Left lobe of liver (tissue), 2 donors: Measurements from ENCODE around the gene ANGPTL4. TPM values are rescaled to one million over a fixed set of nuclear protein-coding genes. Genes with fewer than 3 reads are reported as not detected.
"Not testable (repeated sequence)": the region's sequence is repeated elsewhere in the genome, so short reads cannot be mapped to it uniquely, and the experiment has no call there.

Experiments used
- ATAC-seq: fragments of 200-7000 bp; cut with Tn5 transposase; one replicate; pipeline ENCODE4 v1.9.1; 2020; ENCODE audit warnings: mild to moderate bottlenecking, moderate library complexity
- DNase-seq: peaks from one replicate; pipeline ENCODE4 v3.0.0-alpha.2; 2020; ENCODE audit warnings: low spot score
- total RNA-seq: library from RNA; stranded (reverse); gene quantifications from one replicate; pipeline ENCODE4 v1.2.1, GENCODE V29; 2021
- donor health status: DM: no; HTN: no; CAD: no; lungs with moderate emphysema.
- donor health status: DM: no; HTN: yes; CAD: no.

The ANGPTL4 gene
- total RNA-seq, 1 donor from 2014 or later, result 64.2 TPM

DNA sequence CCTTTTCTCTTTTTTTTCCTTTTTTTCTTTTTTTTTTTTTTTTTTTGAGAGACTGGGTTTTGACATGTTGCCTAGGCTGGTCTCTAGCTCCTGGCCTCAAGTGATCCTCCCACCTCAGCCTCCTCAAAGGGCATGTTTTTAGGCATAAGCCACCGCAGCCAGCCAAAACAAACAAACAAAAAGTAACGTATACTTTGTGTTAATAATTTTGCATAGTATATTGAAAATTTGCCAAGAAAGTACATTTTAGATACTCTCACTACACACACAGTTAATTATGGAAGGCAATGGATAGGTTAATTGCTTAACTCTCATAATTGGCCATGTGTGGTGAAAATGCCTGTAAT, 24.6 kb downstream of the ANGPTL4 start:
- ATAC-seq (no peak), DNase-seq (no peak)

DNA sequence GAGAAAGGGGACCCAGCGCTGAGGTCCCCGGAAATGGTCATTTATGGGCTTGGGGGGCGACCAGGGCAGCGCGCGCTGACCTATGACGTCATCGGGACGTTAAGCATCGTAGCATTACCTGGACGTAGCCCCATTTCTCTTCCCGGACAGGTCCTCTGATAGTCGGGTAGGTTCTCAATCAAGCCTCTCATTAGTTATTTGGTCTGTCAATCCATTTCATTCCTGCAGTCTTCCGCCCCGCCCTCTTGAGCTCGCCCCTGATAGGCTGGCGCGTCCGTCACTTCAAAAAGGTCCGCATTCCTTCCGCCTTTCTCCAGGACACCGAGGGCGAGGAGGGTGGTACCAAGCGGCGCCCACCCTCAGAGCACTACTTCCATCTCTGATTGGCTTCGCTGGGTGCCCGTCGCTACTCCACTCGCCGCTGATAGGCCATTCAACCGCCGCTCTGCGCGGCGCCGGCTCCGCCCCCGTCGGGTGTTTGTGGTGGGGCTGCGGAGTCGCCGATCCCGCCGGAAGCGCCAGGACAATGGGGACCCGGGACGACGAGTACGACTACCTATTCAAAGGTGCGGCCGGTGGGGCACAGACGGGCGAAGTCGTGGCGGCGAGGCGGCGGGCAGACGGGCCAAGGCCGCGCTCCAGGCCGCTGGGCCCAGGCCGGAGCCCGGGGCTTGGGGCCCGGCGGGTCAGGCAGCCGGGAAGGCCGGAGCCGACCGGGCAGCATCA, 26.1 kb downstream of the ANGPTL4 start, which contains the start of gene RAB11B:
Gene RAB11B (plus strand): TSS at position 470 of the 726 bp plus-strand sequence. CDS start 57 bp downstream, at position 527.
- DNase-seq (peak; percentile 100), ATAC-seq (peak; percentile 80)

DNA sequence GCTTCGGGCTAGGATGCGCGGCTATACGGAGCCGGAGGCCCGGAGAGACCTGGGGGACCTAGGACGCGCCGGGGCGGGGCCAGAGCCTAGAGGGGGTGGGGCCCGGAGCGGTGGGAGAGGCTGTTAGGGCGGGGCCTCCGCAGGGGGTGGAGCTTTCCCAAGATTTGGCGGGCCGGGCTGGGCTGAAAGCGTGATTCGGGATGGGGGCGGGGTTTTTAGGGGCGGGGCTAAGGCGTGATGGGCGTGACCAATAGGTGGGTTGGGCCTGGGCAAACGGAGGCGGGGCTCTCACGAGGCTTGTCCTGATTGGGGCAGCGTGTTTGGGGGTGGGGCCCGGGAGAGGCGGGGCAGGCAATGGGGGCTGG, 26.6 kb downstream of the ANGPTL4 start:
- ATAC-seq (peak; percentile 80), DNase-seq (peak; percentile 98)

DNA sequence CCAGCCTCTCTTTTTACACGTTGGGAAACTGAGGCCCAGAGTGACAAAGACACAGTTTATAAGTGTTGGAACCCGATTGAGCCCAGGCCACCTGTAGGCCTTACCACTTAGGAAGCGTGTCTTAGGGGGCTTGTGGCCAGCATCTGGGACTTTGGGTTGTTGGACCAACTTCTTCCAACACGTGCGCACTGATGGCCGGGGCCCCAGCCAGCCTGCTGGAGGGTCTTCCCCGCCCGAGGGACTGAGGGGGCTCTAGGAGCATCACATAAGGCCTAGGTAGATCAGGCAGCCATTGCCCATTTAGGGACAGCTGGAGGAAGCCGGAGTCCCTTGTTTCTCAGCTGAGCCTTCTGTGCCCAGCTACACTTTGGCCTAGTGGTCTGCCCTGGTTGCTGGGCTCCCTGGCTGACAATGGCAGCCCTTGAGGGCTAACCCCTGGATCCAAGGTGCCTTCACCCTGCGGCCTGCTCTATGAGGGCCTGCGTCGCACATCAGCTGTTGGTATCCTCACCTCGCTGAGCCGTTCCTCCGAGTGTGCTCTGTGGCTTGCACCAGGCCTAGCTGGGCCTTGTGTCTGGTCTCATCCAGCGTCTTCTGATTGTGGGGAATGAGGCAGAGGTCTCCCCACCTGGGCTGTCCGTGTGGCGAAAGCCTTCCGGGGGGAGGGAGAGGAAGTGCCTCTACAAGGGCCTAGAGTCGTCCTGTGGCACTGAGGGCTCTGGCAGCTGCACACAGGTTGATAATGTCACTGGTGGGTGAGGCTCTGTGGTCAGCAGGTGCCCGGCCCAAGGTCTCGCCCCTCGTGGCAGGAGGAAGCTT, 27.5 kb downstream of the ANGPTL4 start:
- DNase-seq, result no peak
- ATAC-seq, result no peak

DNA sequence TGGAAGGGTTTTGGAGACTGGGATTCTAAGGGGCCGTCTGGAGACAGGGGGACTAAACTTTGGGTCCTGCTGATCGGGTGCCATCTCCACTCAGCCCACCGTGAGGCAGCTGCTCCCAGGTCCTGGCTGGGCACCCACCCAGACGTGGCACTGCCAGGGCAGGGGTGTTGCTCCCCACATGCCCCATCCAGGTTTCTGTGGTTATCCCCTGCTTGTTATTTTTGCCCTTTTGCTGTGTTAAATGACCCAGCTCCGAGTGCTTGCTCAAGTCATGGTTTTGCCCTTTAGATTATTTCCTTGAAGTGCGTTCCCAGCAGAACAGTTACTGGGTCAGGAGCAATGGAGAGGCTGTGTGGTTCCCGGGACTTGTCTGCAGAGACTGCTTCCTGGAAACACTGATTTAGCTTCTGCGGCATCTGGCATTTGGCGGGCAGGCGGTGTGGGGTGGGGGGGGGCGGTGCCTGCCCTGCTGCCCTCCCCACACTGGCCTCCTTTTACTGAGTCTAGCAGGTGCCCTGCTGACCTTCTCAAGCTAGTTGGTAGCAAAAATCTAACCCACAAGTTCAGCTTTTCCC, 28.1 kb downstream of the ANGPTL4 start:
- no peak for DNase-seq
- peak; percentile 1 for ATAC-seq

DNA sequence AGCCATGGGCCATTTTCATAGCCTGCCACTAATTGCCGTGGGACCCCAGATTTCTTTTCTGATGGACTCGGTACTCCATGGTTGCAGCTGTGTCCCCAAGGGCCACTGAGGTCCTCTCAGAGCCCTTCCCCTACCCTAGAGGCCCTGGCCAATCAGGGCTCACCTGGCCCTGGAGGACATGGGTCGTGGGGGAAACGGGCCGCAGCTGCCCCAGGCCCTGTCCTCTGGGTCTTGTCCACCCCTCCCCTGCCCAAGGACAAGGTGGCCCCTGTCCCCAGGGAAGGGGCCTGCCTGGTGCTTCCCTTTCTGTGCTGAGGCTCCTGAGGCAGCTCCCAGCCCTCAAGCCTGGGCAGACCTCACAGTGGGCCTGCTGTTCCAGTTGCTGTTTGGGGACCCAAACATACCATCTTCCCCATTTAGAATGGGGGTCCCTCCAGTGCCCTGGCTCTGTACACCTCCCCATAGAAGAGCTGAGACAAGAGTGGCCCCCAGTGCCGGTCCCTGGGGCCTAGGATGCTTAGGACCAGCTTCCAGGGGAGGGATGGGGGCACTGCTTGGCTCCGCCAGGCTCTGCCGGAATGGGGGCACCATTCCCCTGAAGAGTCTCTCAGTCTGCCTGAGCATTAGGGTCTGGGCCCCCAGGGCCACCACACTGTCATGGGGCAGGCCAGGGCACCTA, 29.4 kb downstream of the ANGPTL4 start:
- ATAC-seq, result no peak
- DNase-seq, result no peak

DNA sequence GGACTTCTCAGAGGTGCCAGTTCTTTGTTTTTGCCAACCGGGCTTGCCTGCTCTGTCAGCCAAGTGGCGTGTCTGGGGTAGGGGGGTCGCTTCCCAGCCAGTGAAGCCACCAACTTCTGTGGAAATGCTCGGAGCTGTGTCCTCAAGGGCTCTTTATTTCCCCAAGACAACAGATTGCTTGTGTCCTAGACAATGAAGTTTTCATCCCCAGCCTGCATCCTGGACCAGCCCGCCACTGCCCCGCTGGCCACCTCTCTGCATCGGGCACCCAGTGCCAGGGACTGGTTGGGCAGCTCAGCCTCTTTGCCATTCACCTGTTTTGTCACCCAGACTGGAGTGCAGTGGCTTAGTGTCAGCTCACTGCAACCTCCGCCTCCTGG, 29.9 kb downstream of the ANGPTL4 start:
- ATAC-seq (no peak), DNase-seq (no peak)

DNA sequence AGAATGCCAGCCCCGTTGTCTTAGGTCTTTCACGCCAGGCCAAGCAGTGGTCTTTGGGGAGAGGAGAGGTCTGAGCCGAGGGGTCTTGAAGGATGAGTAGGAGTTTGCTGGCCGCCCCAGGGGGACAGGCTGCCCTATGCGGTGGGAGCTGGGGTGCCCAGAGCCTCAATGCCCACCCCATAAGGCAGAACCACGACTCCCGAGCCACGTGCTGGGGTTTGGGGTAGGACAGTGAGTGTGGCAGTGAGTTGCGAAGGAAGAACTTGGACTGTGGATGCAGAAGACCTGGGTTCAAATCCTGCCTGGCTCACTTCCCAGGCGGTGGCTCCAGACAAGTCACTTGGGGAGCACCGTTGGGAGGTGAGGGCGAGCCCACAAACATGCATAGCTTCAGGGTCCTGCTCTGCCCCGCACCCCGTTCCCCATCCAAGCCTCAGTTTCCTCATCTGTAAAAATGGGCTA, 31.7 kb downstream of the ANGPTL4 start:
- DNase-seq (no peak), ATAC-seq (no peak)

DNA sequence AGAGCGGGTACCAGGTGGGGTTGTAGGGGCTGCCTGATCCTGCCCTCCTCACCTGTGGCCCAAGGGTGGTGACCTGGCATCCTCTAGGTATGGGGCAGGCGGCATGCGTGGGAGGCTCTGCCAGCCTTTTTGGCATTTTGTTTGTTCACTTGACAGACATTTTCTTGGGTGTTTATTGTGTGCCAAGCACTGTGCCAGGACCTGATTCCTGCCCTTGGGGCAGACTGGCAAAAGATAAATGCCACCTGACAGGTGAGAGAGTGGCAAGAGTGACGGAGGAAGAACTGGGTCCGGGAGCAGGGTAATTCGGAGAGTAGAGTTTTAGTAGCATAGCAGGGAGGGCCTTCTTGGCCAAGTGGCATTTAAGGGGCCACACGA, 32.2 kb downstream of the ANGPTL4 start:
- no peak for DNase-seq
- ATAC-seq, result no peak

DNA sequence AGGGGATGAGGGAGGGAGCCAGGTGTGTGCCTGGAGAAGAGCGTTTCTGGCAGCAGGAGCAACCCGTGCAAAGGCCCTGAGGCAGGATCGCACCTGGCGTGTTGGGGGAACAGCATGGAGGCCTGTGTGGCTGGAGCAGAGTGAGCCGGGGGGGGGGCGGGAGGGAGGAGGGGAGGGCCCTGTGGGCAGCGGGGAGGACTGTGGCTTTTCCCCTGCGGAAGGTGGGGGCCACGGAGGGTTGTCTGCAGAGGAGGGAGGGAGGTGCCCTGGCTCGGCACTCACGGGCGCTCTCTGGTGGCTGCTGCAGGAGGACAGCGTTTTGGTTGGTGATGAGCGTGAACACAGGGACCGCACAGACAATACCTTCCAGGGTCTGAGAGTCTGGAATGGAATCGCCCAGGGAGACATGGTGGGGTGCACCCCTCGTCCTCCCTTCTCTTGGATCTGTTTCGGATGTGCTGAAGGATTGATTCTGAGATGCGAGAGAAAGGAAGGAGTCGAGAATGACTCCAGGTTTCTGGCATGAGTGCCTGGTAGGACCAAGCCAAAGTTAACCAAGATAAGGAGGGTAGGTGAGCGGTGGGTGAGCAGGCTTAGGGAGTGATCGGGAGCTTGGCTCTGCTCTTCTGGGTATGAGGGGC, 32.7 kb downstream of the ANGPTL4 start:
- DNase-seq, result no peak
- peak; percentile 45 for ATAC-seq

DNA sequence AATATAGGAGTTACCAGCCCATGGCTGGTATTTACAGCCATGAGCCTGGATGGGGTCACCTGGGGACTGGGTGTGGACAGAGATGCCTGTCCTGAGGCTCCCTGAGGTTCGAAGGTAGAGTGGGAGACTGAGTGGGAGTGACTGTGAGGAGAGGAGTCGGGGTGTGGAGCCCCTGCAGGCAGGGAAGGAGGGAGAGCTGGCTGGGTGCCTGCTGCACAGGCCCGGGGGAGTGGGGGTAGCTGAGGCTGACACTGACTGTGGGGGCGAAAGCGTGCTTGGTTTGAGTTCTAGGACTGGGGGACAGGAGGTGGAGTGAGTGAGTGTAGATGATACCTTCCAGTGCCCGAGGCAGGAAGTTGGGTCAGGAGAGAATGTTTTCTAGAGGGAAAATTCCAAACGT, 33.3 kb downstream of the ANGPTL4 start:
- DNase-seq, result no peak
- no peak for ATAC-seq

DNA sequence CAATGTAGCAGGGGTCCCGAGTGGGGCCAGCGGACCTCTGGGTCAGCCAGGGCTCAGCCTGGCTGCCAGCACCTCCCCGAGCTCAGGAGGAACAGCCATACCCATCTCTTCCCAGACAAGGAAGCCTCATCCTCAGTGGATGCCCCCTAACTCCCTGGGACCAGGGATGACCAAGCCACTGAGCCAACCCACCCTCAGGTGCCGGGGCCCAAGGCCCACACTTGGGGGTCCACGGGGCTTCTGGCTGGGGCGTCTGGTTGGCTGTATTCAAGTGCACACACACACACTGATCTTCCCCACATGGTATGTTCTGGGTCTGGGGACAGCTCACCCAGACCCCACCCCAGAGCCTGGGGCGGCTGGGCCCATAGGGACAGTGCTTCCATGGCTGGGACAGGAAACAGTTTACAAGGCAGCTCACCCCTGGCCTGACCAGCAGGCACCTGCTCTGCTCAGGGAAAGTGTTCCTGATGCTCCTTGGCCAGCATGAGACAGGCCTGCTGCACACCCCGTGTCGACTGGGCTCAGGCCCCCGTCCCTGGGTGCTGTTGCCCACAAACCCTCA, 33.9 kb downstream of the ANGPTL4 start:
- DNase-seq, result no peak
- no peak for ATAC-seq

DNA sequence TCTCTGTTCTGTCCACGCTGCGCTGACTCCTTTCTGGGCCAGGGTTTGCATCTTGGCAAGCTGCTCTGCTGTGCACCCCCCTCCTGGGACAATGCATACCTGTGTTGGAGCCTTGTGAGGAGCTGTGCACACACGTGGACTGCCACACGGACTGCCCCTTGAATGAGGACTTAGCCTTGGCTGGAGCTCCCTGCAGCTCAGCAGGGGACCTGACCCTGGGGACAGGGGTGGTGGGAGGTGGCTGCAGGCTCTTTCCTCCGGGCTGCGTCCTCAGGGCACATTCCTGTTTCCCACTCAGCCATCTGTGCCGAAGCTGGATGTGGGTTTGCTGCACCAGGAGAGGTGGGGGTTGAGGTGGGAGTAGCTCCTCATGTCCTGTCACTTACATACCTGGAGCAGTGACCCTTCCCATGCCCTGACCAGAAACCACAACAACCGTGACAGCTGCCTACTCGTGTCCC, 34.4 kb downstream of the ANGPTL4 start:
- ATAC-seq (no peak), DNase-seq (no peak)

DNA sequence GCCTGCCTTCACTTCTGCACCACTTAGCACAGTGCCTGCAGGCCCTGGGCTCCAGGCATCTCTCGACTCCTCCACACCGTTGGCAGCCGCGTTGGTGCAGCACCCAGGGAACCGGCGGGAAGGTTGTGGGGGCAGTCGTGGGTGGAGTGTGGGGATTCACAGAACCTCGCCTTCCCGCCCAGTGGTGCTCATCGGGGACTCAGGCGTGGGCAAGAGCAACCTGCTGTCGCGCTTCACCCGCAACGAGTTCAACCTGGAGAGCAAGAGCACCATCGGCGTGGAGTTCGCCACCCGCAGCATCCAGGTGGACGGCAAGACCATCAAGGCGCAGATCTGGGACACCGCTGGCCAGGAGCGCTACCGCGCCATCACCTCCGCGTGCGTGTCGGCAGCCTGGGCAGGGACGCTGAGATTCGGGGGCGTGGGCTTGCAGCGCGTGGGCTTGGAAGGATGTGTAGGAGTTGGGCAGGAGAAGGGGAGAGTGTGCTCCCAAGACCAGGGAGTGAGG, 35.8 kb downstream of the ANGPTL4 start:
- no peak for DNase-seq
- ATAC-seq, result no peak

DNA sequence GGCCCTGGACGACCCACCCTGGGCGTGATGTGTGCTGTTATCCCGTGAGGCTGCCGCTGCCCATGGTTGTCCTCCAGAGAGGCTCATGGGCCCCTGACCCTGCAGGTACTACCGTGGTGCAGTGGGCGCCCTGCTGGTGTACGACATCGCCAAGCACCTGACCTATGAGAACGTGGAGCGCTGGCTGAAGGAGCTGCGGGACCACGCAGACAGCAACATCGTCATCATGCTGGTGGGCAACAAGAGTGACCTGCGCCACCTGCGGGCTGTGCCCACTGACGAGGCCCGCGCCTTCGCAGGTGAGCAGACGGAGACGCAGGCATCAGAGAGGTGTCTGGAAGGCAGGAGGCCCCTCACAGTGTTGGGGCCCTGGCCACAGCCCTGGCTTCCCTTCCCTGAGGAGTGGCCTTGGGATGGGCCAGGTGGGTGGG, 38.0 kb downstream of the ANGPTL4 start:
- DNase-seq (no peak), ATAC-seq (no peak)

DNA sequence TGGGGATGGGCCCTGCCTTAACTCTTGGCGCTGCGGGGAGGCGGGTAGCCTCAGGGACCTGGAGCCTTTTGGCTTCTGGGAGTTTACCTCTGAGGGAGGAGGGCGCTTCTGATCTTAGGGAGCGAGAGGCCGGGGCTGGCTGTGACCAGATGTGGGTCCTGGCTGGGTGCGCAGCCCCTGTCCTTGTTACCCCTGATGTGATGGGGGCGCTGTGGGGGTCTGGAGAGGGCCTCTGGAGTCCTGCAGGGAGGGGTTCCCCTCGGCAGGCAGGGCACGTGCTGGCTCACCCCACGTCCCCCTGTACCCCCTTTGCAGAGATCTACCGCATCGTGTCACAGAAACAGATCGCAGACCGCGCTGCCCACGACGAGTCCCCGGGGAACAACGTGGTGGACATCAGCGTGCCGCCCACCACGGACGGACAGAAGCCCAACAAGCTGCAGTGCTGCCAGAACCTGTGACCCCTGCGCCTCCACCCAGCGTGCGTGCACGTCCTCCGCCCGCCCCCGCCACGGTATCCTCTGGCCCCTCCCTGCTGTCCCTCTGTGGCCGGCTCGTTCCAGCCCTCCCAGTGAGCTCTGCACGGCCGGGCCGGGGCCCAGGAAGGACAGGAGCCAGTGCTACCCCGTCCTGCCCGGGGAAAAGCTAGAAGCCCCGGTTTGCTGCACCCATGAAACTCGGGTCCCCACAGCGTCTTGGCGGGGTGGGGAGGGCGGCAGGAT, 39.3 kb downstream of the ANGPTL4 start:
- ATAC-seq (no peak), DNase-seq (no peak)

DNA sequence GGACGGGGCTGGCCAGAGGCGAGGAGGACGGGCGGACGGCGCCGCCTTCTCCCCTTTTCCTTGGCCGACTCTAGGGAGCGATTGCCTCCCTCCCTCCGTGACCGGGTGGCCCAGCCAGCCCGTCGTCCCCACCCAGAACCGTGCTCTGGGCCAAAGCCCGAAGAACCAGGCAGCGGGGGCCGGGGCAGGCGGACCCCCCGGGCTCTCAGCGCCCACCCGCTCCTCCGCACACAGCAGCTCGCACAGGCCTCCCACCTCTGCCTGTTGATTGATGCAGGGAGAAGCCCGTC, 39.8 kb downstream of the ANGPTL4 start:
- DNase-seq (no peak), ATAC-seq (no peak)

DNA sequence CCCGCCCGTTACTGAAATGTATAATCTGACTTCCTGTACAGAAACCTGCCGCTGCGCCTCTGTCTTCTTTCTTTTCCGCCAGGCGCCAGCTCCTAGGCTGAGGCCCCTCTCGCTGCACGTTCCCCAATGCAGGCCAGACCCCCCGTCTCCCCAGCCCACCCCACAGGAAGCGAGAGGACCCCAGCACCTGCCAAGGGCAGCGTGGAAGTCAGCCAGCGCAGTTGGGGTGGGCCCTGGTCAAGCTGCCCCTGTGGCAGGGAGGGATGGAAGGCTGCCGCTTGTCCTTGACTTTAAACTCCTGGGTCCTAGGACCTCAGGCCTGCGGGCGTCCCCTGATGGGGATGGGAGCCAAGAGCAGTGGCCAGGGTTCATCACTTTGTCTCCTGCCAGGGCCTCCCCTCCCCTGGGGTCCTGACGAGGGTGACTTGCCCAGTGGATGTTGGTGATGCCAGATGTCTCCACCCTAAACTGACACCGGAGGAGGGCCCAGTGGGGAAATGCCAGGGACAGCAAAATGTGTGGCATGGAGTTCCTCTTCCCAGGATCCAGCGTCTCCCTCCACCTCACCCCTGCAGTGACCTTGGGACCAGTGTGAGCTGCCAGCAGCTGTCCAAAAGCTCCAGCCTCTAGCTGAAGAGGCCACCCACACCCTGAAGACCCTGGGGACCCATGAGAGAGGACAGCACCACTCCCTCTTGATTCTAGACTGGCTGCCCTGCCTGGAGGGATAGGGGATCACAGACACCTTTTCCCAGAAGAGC, 40.6 kb downstream of the ANGPTL4 start:
- ATAC-seq, result peak; percentile 69
- no peak for DNase-seq

DNA sequence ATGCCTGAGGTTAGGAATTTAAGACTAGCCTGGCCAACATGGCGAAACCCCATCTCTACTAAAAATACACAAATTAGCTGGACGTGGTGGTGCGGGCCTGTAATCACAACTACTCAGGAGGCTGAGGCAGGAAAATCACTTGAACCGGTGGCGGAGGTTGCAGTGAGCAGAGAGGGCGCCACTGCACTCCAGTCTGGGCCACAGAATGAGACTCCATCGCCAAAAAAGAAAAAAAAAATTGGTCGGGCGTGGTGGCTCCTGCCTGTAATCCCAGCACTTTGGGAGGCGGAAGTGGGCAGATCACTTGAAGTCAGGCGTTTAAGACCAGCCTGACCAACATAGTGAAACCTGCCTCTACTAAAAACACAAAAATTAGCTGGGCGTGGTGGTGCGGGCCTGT, 46.8 kb downstream of the ANGPTL4 start:
- DNase-seq, ATAC-seq: not testable (repeated sequence)
